ENCODE measurements around the gene HINT2.

DNA sequence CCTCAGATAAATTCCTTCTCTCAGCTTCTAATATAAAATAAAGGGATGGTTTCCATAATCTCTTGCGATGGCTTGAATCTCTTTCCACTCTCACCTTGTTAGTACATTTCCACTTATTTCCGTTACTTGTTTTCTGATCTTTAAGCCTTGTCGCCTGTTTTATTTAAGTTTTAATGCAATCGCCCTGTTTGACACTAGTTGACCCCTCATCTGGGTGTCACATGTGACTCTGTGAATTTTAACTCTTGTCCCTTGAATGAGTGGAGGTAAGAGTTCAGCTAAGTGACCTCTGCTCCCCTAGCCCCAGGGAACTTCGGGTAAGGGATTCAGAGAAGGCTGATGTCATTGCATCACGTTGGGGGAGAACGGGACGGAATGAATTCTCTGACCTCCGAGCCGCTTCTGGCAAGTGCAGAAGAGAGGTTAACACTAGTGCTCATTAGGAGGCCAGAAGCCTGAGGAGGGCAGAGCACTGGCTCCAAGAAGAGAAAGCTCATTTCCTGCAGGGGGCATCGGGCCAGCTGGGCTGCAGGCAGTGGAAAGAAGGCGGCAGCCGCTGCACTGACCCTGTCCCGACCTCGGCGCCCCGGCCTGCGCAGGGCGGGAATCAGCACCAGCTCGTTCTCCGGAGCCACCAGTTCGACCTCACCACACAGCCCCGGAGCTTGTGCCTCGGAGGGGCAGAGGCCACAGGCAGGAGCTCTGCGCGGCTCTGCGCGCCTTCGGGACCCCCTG is 569 bp downstream of the HINT2 start:
- no peak for TF ChIP-seq EP300 (IDR thresholded peaks at IDR 0.05)
- TF ChIP-seq, protein P1, sequence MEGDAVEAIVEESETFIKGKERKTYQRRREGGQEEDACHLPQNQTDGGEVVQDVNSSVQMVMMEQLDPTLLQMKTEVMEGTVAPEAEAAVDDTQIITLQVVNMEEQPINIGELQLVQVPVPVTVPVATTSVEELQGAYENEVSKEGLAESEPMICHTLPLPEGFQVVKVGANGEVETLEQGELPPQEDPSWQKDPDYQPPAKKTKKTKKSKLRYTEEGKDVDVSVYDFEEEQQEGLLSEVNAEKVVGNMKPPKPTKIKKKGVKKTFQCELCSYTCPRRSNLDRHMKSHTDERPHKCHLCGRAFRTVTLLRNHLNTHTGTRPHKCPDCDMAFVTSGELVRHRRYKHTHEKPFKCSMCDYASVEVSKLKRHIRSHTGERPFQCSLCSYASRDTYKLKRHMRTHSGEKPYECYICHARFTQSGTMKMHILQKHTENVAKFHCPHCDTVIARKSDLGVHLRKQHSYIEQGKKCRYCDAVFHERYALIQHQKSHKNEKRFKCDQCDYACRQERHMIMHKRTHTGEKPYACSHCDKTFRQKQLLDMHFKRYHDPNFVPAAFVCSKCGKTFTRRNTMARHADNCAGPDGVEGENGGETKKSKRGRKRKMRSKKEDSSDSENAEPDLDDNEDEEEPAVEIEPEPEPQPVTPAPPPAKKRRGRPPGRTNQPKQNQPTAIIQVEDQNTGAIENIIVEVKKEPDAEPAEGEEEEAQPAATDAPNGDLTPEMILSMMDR (IDR thresholded peaks at IDR 0.05): peak in 2 of 6 experiments; percentile 9 to 52

Data from upper lobe of left lung (tissue), 4 donors.